CD14-positive monocyte (primary cell): ENCODE data around the gene LRRC58. TPM values are rescaled to one million over a fixed set of nuclear protein-coding genes. Genes with fewer than 3 reads are reported as not detected.

ENCODE experiments used
- DNase-seq, 3 donors: peaks; one replicate each; pipeline ENCODE4 v3.0.0-alpha.2; 2011 to 2022
- H2AFZ ChIP-seq: 2 replicates; pipeline ENCODE4 v1.6.0; 2012; ENCODE audit warnings: mild to moderate bottlenecking, low read depth, low read length, inconsistent platforms; ENCODE audit not compliant: insufficient read depth, poor library complexity, severe bottlenecking
- H3K27ac ChIP-seq, 2 donors: 1 replicate in 1 of 2; 2 replicates in 1 of 2; pipeline ENCODE4 v1.5.1; 2012 to 2013; ENCODE audit warnings: low read length in 2 of 2, control low read depth in 1 of 2, inconsistent platforms in 1 of 2, low read depth in 1 of 2, mild to moderate bottlenecking in 1 of 2
- H3K27me3 ChIP-seq, 2 donors: one replicate each; pipeline versions ENCODE4 v1.6.0 to v1.6.1; 2011 to 2013; ENCODE audit warnings: low read length in 2 of 2; ENCODE audit not compliant: control insufficient read depth in 2 of 2, insufficient read depth in 2 of 2
- H3K36me3 ChIP-seq, 2 donors: replicated peaks in 1 of 2; 1 replicate in 1 of 2; 2 replicates in 1 of 2; pipeline versions ENCODE4 v1.5.1 to v1.6.1; 2012 to 2013; ENCODE audit warnings: low read length in 2 of 2, control low read depth in 1 of 2, inconsistent platforms in 1 of 2, mild to moderate bottlenecking in 1 of 2; ENCODE audit not compliant: insufficient read depth in 2 of 2, control insufficient read depth in 1 of 2
- H3K4me1 ChIP-seq, 2 donors: 1 replicate in 1 of 2; 2 replicates in 1 of 2; pipeline versions ENCODE4 v1.5.1 to v1.6.1; 2012 to 2013; ENCODE audit warnings: low read length in 2 of 2, control low read depth in 1 of 2, inconsistent platforms in 1 of 2, mild to moderate bottlenecking in 1 of 2, moderate library complexity in 1 of 2; ENCODE audit not compliant: insufficient read depth in 2 of 2, control insufficient read depth in 1 of 2
- H3K4me2 ChIP-seq: replicated peaks from 2 replicates; pipeline ENCODE3; 2012; ENCODE audit warnings: low read length, moderate library complexity, mild to moderate bottlenecking; ENCODE audit not compliant: poor library complexity, severe bottlenecking; ENCODE audit errors: extremely low read depth
- H3K4me3 ChIP-seq, 3 experiments: fragments of 200-600 bp in 1 of 3; sonication (generic) in 1 of 3; replicated peaks in 1 of 3; 1 replicate in 2 of 3; 2 replicates in 1 of 3; pipeline ENCODE4 v1.5.1; 2011 to 2013; ENCODE audit warnings: low read length in 3 of 3, mild to moderate bottlenecking in 3 of 3, control low read depth in 2 of 3, low read depth in 2 of 3, inconsistent platforms in 1 of 3, moderate library complexity in 1 of 3
- H3K79me2 ChIP-seq: 2 replicates; pipeline ENCODE4 v1.6.0; 2012; ENCODE audit warnings: mild to moderate bottlenecking, control low read depth, inconsistent platforms, low read length, moderate library complexity; ENCODE audit not compliant: insufficient read depth
- H3K9ac ChIP-seq: 2 replicates; pipeline ENCODE4 v1.6.0; 2017; ENCODE audit warnings: low read length, mild to moderate bottlenecking; ENCODE audit not compliant: insufficient read depth, poor library complexity, severe bottlenecking
- H3K9me3 ChIP-seq, 2 donors: replicated peaks in 1 of 2; 1 replicate in 1 of 2; 2 replicates in 1 of 2; pipeline versions ENCODE4 v1.5.1 to v1.6.1; 2012 to 2013; ENCODE audit warnings: low read length in 2 of 2, control low read depth in 1 of 2; ENCODE audit not compliant: control insufficient read depth in 1 of 2, insufficient read depth in 1 of 2
- H4K20me1 ChIP-seq: 2 replicates; pipeline ENCODE4 v1.6.0; 2012; ENCODE audit warnings: mild to moderate bottlenecking, low read length, control low read depth, moderate library complexity; ENCODE audit not compliant: insufficient read depth
- H3K27ac Mint-ChIP-seq, 7 donors: one replicate each; pipeline ENCODE4 v1.8.0; 2020; ENCODE audit warnings: mild to moderate bottlenecking in 7 of 7, mixed read lengths in 7 of 7, moderate library complexity in 6 of 7, inconsistent platforms in 2 of 7
- H3K27me3 Mint-ChIP-seq, 3 donors: one replicate each; pipeline ENCODE4 v1.8.0; 2021 to 2022; ENCODE audit warnings: low read depth in 3 of 3, mild to moderate bottlenecking in 3 of 3, mixed read lengths in 3 of 3, moderate library complexity in 3 of 3, inconsistent platforms in 1 of 3
- H3K36me3 Mint-ChIP-seq, 2 donors: one replicate each; pipeline ENCODE4 v1.8.0; 2020; ENCODE audit warnings: mixed read lengths in 2 of 2, inconsistent platforms in 1 of 2, mild to moderate bottlenecking in 1 of 2
- H3K4me1 Mint-ChIP-seq: one replicate; pipeline ENCODE4 v1.8.0; 2020; ENCODE audit warnings: mild to moderate bottlenecking, mixed read lengths
- H3K4me3 Mint-ChIP-seq, 2 donors: one replicate each; pipeline ENCODE4 v1.8.0; 2020; ENCODE audit warnings: mild to moderate bottlenecking in 2 of 2, mixed read lengths in 2 of 2, moderate library complexity in 1 of 2
- H3K9me3 Mint-ChIP-seq, 7 donors: one replicate each; pipeline ENCODE4 v1.8.0; 2020 to 2022; ENCODE audit warnings: mixed read lengths in 7 of 7, mild to moderate bottlenecking in 6 of 7, moderate library complexity in 6 of 7, inconsistent platforms in 2 of 7
- WGBS: methylation state at CpG from one replicate; pipeline ENCODE4 v1.1.5; 2013; ENCODE audit warnings: missing lambda C conversion rate; ENCODE audit not compliant: insufficient coverage; 5-methylcytosine and 5-hydroxymethylcytosine counted together
- intact Hi-C, 2 donors: fragments of 100-400 bp; cut with micrococcal nuclease; formaldehyde crosslinking; loops; one replicate each; pipeline versions ENCODE4 v1.15.0 to v1.15.1; 2023
- polyA plus RNA-seq, 3 donors: library from polyadenylated mRNA; depleted of rRNA in 1 of 3; unstranded in 2 of 3; stranded (reverse) in 1 of 3; fragments of 300-500 nt in 2 of 3; fragments of >200 nt in 1 of 3; fragmentation: Illumina TruSeq in 2 of 3; gene quantifications; 1 replicate in 2 of 3; 2 replicates in 1 of 3; pipeline ENCODE4 v1.2.3, GENCODE V29; 2012 to 2021
- TF ChIP-seq, protein P1 (sequence below): fragments of 200-600 bp; IDR thresholded peaks from one replicate; pipeline ENCODE4 v1.8.0; 2022; ENCODE audit warnings: antibody characterized with exemption, mild to moderate bottlenecking

The LRRC58 gene
- polyA plus RNA-seq, 3 donors, result 6.5 to 12.4 (median 8.3) TPM

DNA sequence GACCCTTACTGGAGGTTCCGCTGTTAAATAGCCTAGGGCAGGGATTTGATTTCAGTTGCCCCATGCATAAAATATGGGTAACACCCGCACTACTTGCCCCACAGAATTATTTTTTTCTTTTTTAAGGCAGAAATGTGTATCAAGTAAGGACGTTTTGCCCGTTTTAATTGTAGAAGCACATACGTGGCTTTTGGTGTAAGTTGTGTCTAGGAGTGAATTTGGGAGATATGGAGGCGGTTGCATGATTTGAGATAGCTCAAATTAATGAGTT, 636 bp upstream of the LRRC58 start:
- H3K4me3 ChIP-seq, result peak overlapping the region; percentile 78 to 95 (median 88)
- H2AFZ ChIP-seq, result peak overlapping the region; percentile 99
- no peak for DNase-seq
- WGBS, result 10% methylated on average over 4 of the region's 6 CpGs
- peak overlapping the region; percentile 95 for H3K4me3 Mint-ChIP-seq
- H3K9me3 ChIP-seq, result no peaks in the 10 kb centered on the region
- peak overlapping the region; percentile 84 for H3K4me2 ChIP-seq
- TF ChIP-seq, protein P1, sequence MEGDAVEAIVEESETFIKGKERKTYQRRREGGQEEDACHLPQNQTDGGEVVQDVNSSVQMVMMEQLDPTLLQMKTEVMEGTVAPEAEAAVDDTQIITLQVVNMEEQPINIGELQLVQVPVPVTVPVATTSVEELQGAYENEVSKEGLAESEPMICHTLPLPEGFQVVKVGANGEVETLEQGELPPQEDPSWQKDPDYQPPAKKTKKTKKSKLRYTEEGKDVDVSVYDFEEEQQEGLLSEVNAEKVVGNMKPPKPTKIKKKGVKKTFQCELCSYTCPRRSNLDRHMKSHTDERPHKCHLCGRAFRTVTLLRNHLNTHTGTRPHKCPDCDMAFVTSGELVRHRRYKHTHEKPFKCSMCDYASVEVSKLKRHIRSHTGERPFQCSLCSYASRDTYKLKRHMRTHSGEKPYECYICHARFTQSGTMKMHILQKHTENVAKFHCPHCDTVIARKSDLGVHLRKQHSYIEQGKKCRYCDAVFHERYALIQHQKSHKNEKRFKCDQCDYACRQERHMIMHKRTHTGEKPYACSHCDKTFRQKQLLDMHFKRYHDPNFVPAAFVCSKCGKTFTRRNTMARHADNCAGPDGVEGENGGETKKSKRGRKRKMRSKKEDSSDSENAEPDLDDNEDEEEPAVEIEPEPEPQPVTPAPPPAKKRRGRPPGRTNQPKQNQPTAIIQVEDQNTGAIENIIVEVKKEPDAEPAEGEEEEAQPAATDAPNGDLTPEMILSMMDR, result no peak
- peaks cover 0 to 2% (median 0%) of the 10 kb centered on the region in 7 donors for H3K9me3 Mint-ChIP-seq
- peaks cover 46% of the 10 kb centered on the region for H3K4me1 Mint-ChIP-seq
- H3K27me3 Mint-ChIP-seq, result peaks cover 0 to 2% (median 0%) of the 10 kb centered on the region in 3 donors
- peaks cover 0 to 15% of the 10 kb centered on the region in 2 donors for H3K36me3 Mint-ChIP-seq
- peaks cover 50% of the 10 kb centered on the region for H3K79me2 ChIP-seq
- H4K20me1 ChIP-seq, result peaks cover 29% of the 10 kb centered on the region
- peak overlapping the region; percentile 90 for H3K9ac ChIP-seq
- no peaks in the 10 kb centered on the region for H3K27me3 ChIP-seq
- H3K4me1 ChIP-seq, result peaks cover 20 to 31% of the 10 kb centered on the region in 2 donors
- intact Hi-C loops, result loop anchor here (10.0 kb wide), 2 partner anchors 255 to 395 kb away; partner anchors contain the start of genes GSK3B (in 1 of the 2), GTF2E1 (in 1 of the 2) and RABL3 (in 1 of the 2)
- peak overlapping the region in 1 of 2 donors; percentile 89 for H3K27ac ChIP-seq
- H3K36me3 ChIP-seq, result peaks cover 0 to 20% of the 10 kb centered on the region in 2 donors
- peak overlapping the region; percentile 75 to 93 (median 89) for H3K27ac Mint-ChIP-seq

DNA sequence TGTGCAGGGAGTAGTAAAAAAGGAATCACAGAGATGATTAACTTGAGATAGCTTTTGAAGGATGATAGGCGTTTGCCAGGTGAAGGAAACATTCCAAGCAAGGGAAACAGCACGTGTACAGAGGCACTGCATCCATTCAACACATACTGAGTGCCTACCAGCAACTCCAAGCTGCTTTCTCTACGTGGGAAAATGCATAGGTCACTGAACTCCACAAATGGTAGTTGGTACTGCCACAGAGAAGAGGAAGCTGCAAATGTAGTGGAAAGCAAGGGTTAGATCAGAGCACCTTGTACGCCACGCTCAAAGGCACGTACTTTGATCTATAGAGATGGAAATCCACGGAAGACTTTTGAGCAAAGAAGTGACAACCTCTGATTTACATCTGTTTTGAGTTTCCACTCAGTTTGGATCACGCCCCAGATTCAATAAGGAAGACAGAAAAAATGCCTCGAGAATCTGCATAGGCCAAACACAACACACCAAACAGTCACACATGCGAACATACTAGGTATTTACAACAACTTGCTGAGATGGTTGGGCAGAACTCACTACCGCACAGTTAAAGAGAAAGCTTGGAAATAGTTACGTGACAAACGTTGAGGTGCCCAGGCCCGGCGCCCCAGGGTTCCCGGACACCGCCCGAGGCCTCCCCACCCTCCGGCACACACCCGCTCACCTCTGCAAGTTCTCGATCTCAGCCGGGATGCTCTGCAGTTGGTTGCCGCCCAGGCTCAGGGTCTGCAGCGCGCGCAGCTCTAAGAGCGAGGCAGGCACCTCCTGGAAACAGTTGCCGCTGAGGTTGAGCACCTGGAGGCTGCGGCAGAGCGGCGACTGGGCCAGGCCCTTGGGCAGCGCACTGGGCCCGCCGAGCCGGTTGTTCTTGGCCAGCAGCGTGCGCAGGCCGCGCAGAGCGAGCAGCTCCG, 826 bp downstream of the LRRC58 start:
- no peaks in the 10 kb centered on the region for H3K9me3 Mint-ChIP-seq
- Histone ChIP-seq H3K27me3 (no peaks in the 10 kb centered on the region), H3K9me3 (no peaks in the 10 kb centered on the region), H4K20me1 (peaks cover 39% of the 10 kb centered on the region), H3K4me1 (peaks cover 20 to 31% of the 10 kb centered on the region in 2 donors), H2AFZ (peak overlapping the region; percentile 99), H3K79me2 (peaks cover 65% of the 10 kb centered on the region), H3K4me3 (peak overlapping the region; percentile 78 to 95 (median 88)), H3K4me2 (peak overlapping the region; percentile 84), H3K36me3 (peaks cover 2 to 25% of the 10 kb centered on the region in 2 donors), H3K9ac (peak overlapping the region; percentile 90), H3K27ac (peak overlapping the region; percentile 67 to 89)
- peaks cover 3 to 22% of the 10 kb centered on the region in 2 donors for H3K36me3 Mint-ChIP-seq
- TF ChIP-seq, protein P1, result no peak
- peaks cover 49% of the 10 kb centered on the region for H3K4me1 Mint-ChIP-seq
- intact Hi-C loops, result loop anchor here in 1 of 2 donors (10.0 kb wide), 1 partner anchor 396 kb away; the partner anchor contains the start of genes GTF2E1 and RABL3
- DNase-seq, result peak; percentile 22 to 26 (median 22)
- peaks cover 0 to 2% (median 0%) of the 10 kb centered on the region in 3 donors for H3K27me3 Mint-ChIP-seq
- WGBS, result under 1% methylated on average over 35 of the region's 41 CpGs
- H3K27ac Mint-ChIP-seq, result peak overlapping the region; percentile 68 to 87 (median 82)
- peak overlapping the region; percentile 95 for H3K4me3 Mint-ChIP-seq
